Myocyte (in vitro differentiated cells): ENCODE data around the gene GZMM. TPM values are rescaled to one million over a fixed set of nuclear protein-coding genes. Genes with fewer than 3 reads are reported as not detected.
A peak's percentile ranks its signal among the peaks of the same experiment; 100 is the strongest.

ENCODE experiments used
- DNase-seq: peaks from one replicate; pipeline ENCODE4 v3.0.0-alpha.2; 2012; ENCODE audit warnings: low read depth
- total RNA-seq: library from RNA; depleted of rRNA; stranded (reverse); fragments of >200 nt; gene quantifications from 2 replicates; pipeline ENCODE4 v1.2.3, GENCODE V29; 2014

Gene GZMM
- total RNA-seq, 1 donor from 2014 or later: not detected

- peak; percentile 31 for DNase-seq
Observed at GRCh38 chr19:558770-559439, 15.1 kb downstream of the GZMM start.

GRCh38 chr19:560121-560520 is 16.3 kb downstream of the GZMM start:
- DNase-seq: no peak

- DNase-seq: no peak
Observed at GRCh38 chr19:566403-566802, 22.6 kb downstream of the GZMM start.

- no peak for DNase-seq
Observed at GRCh38 chr19:566844-567243, 23.0 kb downstream of the GZMM start.

GRCh38 chr19:567296-567900 is 23.5 kb downstream of the GZMM start:
- no peak for DNase-seq

- no peak for DNase-seq
Observed at GRCh38 chr19:570251-570686, 26.4 kb downstream of the GZMM start.

GRCh38 chr19:570937-571565 is 27.2 kb downstream of the GZMM start:
- DNase-seq: no peak

GRCh38 chr19:571566-571974 is 27.7 kb downstream of the GZMM start:
- DNase-seq: no peak

GRCh38 chr19:572140-572742 is 28.4 kb downstream of the GZMM start, which contains the start of gene BSG:
BSG (plus strand) TSS chr19:572596; CDS start chr19:572635, 39 bp downstream.
- DNase-seq: peak; percentile 97

GRCh38 chr19:572743-573518 is 29.1 kb downstream of the GZMM start:
- DNase-seq: peak; percentile 76

GRCh38 chr19:573519-573825 is 29.6 kb downstream of the GZMM start:
- no peak for DNase-seq

GRCh38 chr19:574658-575526 is 31.0 kb downstream of the GZMM start:
- peak; percentile 51 for DNase-seq

GRCh38 chr19:575527-576506 is 32.0 kb downstream of the GZMM start:
- no peak for DNase-seq

- no peak for DNase-seq
Observed at GRCh38 chr19:576768-577438, 33.0 kb downstream of the GZMM start.

- DNase-seq: no peak
Observed at GRCh38 chr19:577439-578392, 33.9 kb downstream of the GZMM start.

GRCh38 chr19:579111-579841 is 35.4 kb downstream of the GZMM start:
- DNase-seq: no peak

- no peak for DNase-seq
Observed at GRCh38 chr19:579842-580155, 35.9 kb downstream of the GZMM start.
